Measurements from ENCODE around the gene PRKAG2. TPM values are rescaled to one million over a fixed set of nuclear protein-coding genes. Genes with fewer than 3 reads are reported as not detected.

Gene PRKAG2
- total RNA-seq, 4 donors from 2014 or later, result 25.1 to 57.8 (median 46.7) TPM

- TF ChIP-seq POLR2A (IDR thresholded peaks at IDR 0.05), result no peak
- TF ChIP-seq POLR2AphosphoS5 (IDR thresholded peaks at IDR 0.05), result no peak
- no peak for TF ChIP-seq EP300 (IDR thresholded peaks at IDR 0.05; ENCODE audit: low read depth)
- no peak for TF ChIP-seq CTCF (IDR thresholded peaks at IDR 0.05)
- Histone ChIP-seq H3K27ac (peak overlapping the region in 1 of 4 donors; percentile 75), H3K4me3 (no peak overlapping the region), H3K36me3 (no peaks in the 10 kb centered on the region), H3K4me1 (peaks cover 3 to 28% (median 20%) of the 10 kb centered on the region in 4 donors), H3K27me3 (no peaks in the 10 kb centered on the region), H3K9me3 (no peaks in the 10 kb centered on the region)
- WGBS, 2 donors (ENCODE audit: low coverage in 1 of 2), result 72% methylated on average over 7 of the region's 7 CpGs; no CpG with 5 or more reads in 1 of the 2 donors
- intact Hi-C loops (cut with DNase I; ENCODE audit: low total_unique reads) (no loop called here), in situ Hi-C loops (cut with MboI; ENCODE audit: low pct_ligation_motif_present in 1 of 4, low pct_unique_long_range_greater_than_20kb in 1 of 4, low sequenced_read_pairs in 3 of 4) (no loop called here)
- no peak for DNase-seq
Observed at GRCh38 chr7:151896486-151896885, 19.6 kb upstream of the PRKAG2 start.

GRCh38 chr7:151896086-151896485 is 19.2 kb upstream of the PRKAG2 start:
- no peak for DNase-seq
- Histone ChIP-seq H3K4me3 (no peak overlapping the region), H3K36me3 (no peaks in the 10 kb centered on the region), H3K9me3 (no peaks in the 10 kb centered on the region), H3K27ac (peak overlapping the region in 1 of 4 donors; percentile 75), H3K4me1 (peaks cover 3 to 28% (median 22%) of the 10 kb centered on the region in 4 donors), H3K27me3 (peaks cover 4% of the 10 kb centered on the region)
- intact Hi-C loops (cut with DNase I; ENCODE audit: low total_unique reads) (no loop called here), in situ Hi-C loops (cut with MboI; ENCODE audit: low pct_ligation_motif_present in 1 of 4, low pct_unique_long_range_greater_than_20kb in 1 of 4, low sequenced_read_pairs in 3 of 4) (no loop called here)
- WGBS, 2 donors (ENCODE audit: low coverage in 1 of 2), result 84 to 100% methylated on average over 1 to 4 of the region's 4 CpGs
- TF ChIP-seq POLR2A (IDR thresholded peaks at IDR 0.05) (no peak), EP300 (IDR thresholded peaks at IDR 0.05; ENCODE audit: low read depth) (no peak), POLR2AphosphoS5 (IDR thresholded peaks at IDR 0.05) (no peak), CTCF (IDR thresholded peaks at IDR 0.05) (no peak)

- Histone ChIP-seq H3K4me1 (peaks cover 3 to 28% (median 23%) of the 10 kb centered on the region in 4 donors), H3K36me3 (no peaks in the 10 kb centered on the region), H3K27me3 (peaks cover 4% of the 10 kb centered on the region), H3K27ac (peak overlapping the region in 2 of 4 donors; percentile 55 to 75), H3K9me3 (no peaks in the 10 kb centered on the region), H3K4me3 (no peak overlapping the region)
- TF ChIP-seq CTCF (IDR thresholded peaks at IDR 0.05) (no peak), POLR2A (IDR thresholded peaks at IDR 0.05) (no peak), EP300 (IDR thresholded peaks at IDR 0.05; ENCODE audit: low read depth) (no peak), POLR2AphosphoS5 (IDR thresholded peaks at IDR 0.05) (no peak)
- no peak for DNase-seq
- in situ Hi-C loops (cut with MboI; ENCODE audit: low pct_ligation_motif_present in 1 of 4, low pct_unique_long_range_greater_than_20kb in 1 of 4, low sequenced_read_pairs in 3 of 4), result no loop called here
- WGBS, 2 donors (ENCODE audit: low coverage in 1 of 2), result 80 to 84% methylated on average over 2 to 10 of the region's 10 CpGs
- intact Hi-C loops (cut with DNase I; ENCODE audit: low total_unique reads), result no loop called here
Observed at GRCh38 chr7:151895631-151896031, 18.7 kb upstream of the PRKAG2 start.

- H3K27ac ChIP-seq, result peak overlapping the region in 2 of 4 donors; percentile 55 to 75
- peaks cover 3 to 28% (median 23%) of the 10 kb centered on the region in 4 donors for H3K4me1 ChIP-seq
- TF ChIP-seq CTCF (IDR thresholded peaks at IDR 0.05) (no peak), POLR2AphosphoS5 (IDR thresholded peaks at IDR 0.05) (no peak), EP300 (IDR thresholded peaks at IDR 0.05; ENCODE audit: low read depth) (no peak), POLR2A (IDR thresholded peaks at IDR 0.05) (no peak)
- intact Hi-C loops (cut with DNase I; ENCODE audit: low total_unique reads) (no loop called here), in situ Hi-C loops (cut with MboI; ENCODE audit: low pct_ligation_motif_present in 1 of 4, low pct_unique_long_range_greater_than_20kb in 1 of 4, low sequenced_read_pairs in 3 of 4) (no loop called here)
- DNase-seq, result peak; percentile 52
- 51 to 72% methylated on average over 6 to 21 of the region's 21 CpGs for WGBS, 2 donors (ENCODE audit: low coverage in 1 of 2)
- H3K36me3 ChIP-seq, result no peaks in the 10 kb centered on the region
- no peaks in the 10 kb centered on the region for H3K9me3 ChIP-seq
- no peak overlapping the region for H3K4me3 ChIP-seq
- peaks cover 4% of the 10 kb centered on the region for H3K27me3 ChIP-seq
Observed at GRCh38 chr7:151895008-151895630, 18.2 kb upstream of the PRKAG2 start.

All from transverse colon (tissue), 4 donors.